GM23338 (cell line): Measurements from ENCODE around the gene DNAL1. TPM values are rescaled to one million over a fixed set of nuclear protein-coding genes. Genes with fewer than 3 reads are reported as not detected.

Source experiments
- ATAC-seq: fragments of 200-7000 bp; cut with Tn5 transposase; 3 replicates; pipeline ENCODE4 v1.9.1; 2020
- DNase-seq: peaks from one replicate; pipeline ENCODE4 v3.0.0-alpha.2; 2015; ENCODE audit warnings: low spot score
- H2AFZ ChIP-seq: fragments of 200-600 bp; sonication (generic); 2 replicates; pipeline ENCODE4 v1.8.0; 2016; ENCODE audit warnings: antibody characterized with exemption, mild to moderate bottlenecking, moderate library complexity
- H3F3A ChIP-seq: fragments of 200-600 bp; sonication (generic); replicated peaks from 2 replicates; pipeline ENCODE4 v1.8.0; 2017; ENCODE audit warnings: antibody characterized with exemption, mixed run types, low read depth
- H3K27ac ChIP-seq: fragments of 200-600 bp; sonication (generic); 2 replicates; pipeline ENCODE4 v1.6.1; 2016; ENCODE audit warnings: low read depth
- H3K27me3 ChIP-seq: fragments of 200-600 bp; sonication (generic); 2 replicates; pipeline ENCODE4 v1.8.0; 2016; ENCODE audit warnings: mild to moderate bottlenecking, mixed run types, moderate library complexity; ENCODE audit not compliant: insufficient read depth
- H3K36me3 ChIP-seq: fragments of 200-600 bp; sonication (generic); 2 replicates; pipeline ENCODE4 v1.8.0; 2016; ENCODE audit warnings: mild to moderate bottlenecking; ENCODE audit not compliant: insufficient read depth
- H3K4me1 ChIP-seq: fragments of 200-600 bp; sonication (generic); 2 replicates; pipeline ENCODE4 v1.8.0; 2016; ENCODE audit warnings: mild to moderate bottlenecking, moderate library complexity; ENCODE audit not compliant: insufficient read depth
- H3K4me2 ChIP-seq: fragments of 200-600 bp; sonication (generic); 2 replicates; pipeline ENCODE4 v1.7.1; 2017; ENCODE audit warnings: mixed run types
- H3K4me3 ChIP-seq: fragments of 200-600 bp; sonication (generic); 2 replicates; pipeline ENCODE4 v1.6.1; 2016; ENCODE audit warnings: mixed run types
- H3K79me2 ChIP-seq: fragments of 200-600 bp; sonication (generic); replicated peaks from 2 replicates; pipeline ENCODE4 v1.8.0; 2017; ENCODE audit warnings: mild to moderate bottlenecking; ENCODE audit not compliant: insufficient read depth
- H3K9me2 ChIP-seq: fragments of 200-600 bp; sonication (generic); 2 replicates; pipeline ENCODE4 v1.8.0; 2017; ENCODE audit not compliant: insufficient read depth
- H4K20me1 ChIP-seq: fragments of 200-600 bp; sonication (generic); replicated peaks from 2 replicates; pipeline ENCODE4 v1.8.0; 2017; ENCODE audit warnings: mild to moderate bottlenecking; ENCODE audit not compliant: insufficient read depth
- H3K27ac Mint-ChIP-seq: 2 replicates; pipeline ENCODE4 v1.8.0; 2020; ENCODE audit warnings: inconsistent platforms, mild to moderate bottlenecking, moderate library complexity, mixed read lengths
- H3K27me3 Mint-ChIP-seq: 3 replicates; pipeline ENCODE4 v1.8.0; 2022; ENCODE audit warnings: low read depth, mild to moderate bottlenecking, moderate library complexity, mixed read lengths, inconsistent platforms; ENCODE audit not compliant: insufficient read depth, poor library complexity
- H3K36me3 Mint-ChIP-seq: 3 replicates; pipeline ENCODE4 v1.8.0; 2021; ENCODE audit warnings: low read depth, mild to moderate bottlenecking, inconsistent platforms, moderate library complexity, mixed read lengths
- H3K4me1 Mint-ChIP-seq: 3 replicates; pipeline ENCODE4 v1.8.0; 2020; ENCODE audit warnings: mild to moderate bottlenecking, inconsistent platforms, mixed read lengths
- H3K4me3 Mint-ChIP-seq: 3 replicates; pipeline ENCODE4 v1.8.0; 2021; ENCODE audit warnings: moderate library complexity, mild to moderate bottlenecking, inconsistent platforms, mixed read lengths
- H3K9me3 Mint-ChIP-seq: 3 replicates; pipeline ENCODE4 v1.8.0; 2020; ENCODE audit warnings: moderate library complexity, mild to moderate bottlenecking, inconsistent platforms, mixed read lengths
- CREB1 ChIP-seq: fragments of 250-450 bp; sonication (Bioruptor Pico); IDR thresholded peaks from 2 replicates; pipeline ENCODE4 v1.5.0; 2020; ENCODE audit warnings: low read depth, mild to moderate bottlenecking, moderate library complexity
- CTCF ChIP-seq, 2 experiments: fragments of 200-600 bp in 1 of 2; sonication (generic) in 1 of 2; conservative IDR thresholded peaks; 2 replicates each; pipeline versions ENCODE4 v1.5.1 to v1.6.1; 2016 to 2017; ENCODE audit warnings: antibody characterized with exemption in 2 of 2, low read depth in 2 of 2, mild to moderate bottlenecking in 2 of 2, moderate library complexity in 1 of 2
- ETS1 ChIP-seq: IDR thresholded peaks from 2 replicates; pipeline ENCODE4 v1.6.1; 2016; ENCODE audit warnings: antibody characterized with exemption
- JUNB ChIP-seq: IDR thresholded peaks from one replicate; pipeline ENCODE4 v1.6.1; 2016; ENCODE audit warnings: antibody characterized with exemption; ENCODE audit not compliant: unreplicated experiment
- STAT1 ChIP-seq: IDR thresholded peaks from one replicate; pipeline ENCODE4 v1.6.1; 2016; ENCODE audit warnings: antibody characterized with exemption; ENCODE audit not compliant: unreplicated experiment
- ZNF462 ChIP-seq: fragments of 250-450 bp; sonication (Bioruptor Pico); IDR thresholded peaks from 2 replicates; pipeline ENCODE4 v1.5.0; 2020; ENCODE audit warnings: mild to moderate bottlenecking, moderate library complexity
- polyA plus RNA-seq: library from polyadenylated mRNA; unstranded; fragments of >200 nt; fragmentation: Nextera tagmentation; extraction: Ambion mirVana; gene quantifications from 2 replicates; pipeline ENCODE4 v1.2.1, GENCODE V29; 2016
- total RNA-seq: library from RNA; depleted of rRNA; stranded (reverse); fragments of >200 nt; shearing (Covaris generic); gene quantifications from 2 replicates; pipeline ENCODE4 v1.2.3, GENCODE V29; 2014

The DNAL1 gene
- total and polyA plus RNA-seq, 2 experiments from 2014 or later = 7.6 to 29.3 TPM

- no peak for TF ChIP-seq ETS1
- TF ChIP-seq CREB1 (CRISPR knock-in tag) = no peak
- no peak for TF ChIP-seq JUNB
- TF ChIP-seq CTCF (conservative IDR thresholded peaks at IDR 0.05; ENCODE audit: low read depth in 2 of 2) = no peak
- no peak for TF ChIP-seq ZNF462 (CRISPR knock-in tag)
- no peak for TF ChIP-seq STAT1
- H3K27ac ChIP-seq = no peak overlapping the region
Observed at GRCh38 chr14:73712071-73712506, 67.3 kb downstream of the DNAL1 start.

More at GRCh38 chr14:73712071-73712506, 67.3 kb downstream of the DNAL1 start:
- Histone ChIP-seq H3K36me3 (no peaks in the 10 kb centered on the region), H4K20me1 (peaks cover 16% of the 10 kb centered on the region), H3K4me3 (peak overlapping the region; percentile 97), H3K79me2 (peaks cover 34% of the 10 kb centered on the region), H3K27me3 (peaks cover 15% of the 10 kb centered on the region; the same call in 1 of the 2 replicates), H3K4me1 (peaks cover 22% of the 10 kb centered on the region), H2AFZ (no peak overlapping the region), H3F3A (peaks cover 17% of the 10 kb centered on the region; the same call in 1 of the 2 replicates), H3K9me2 (no peaks in the 10 kb centered on the region), H3K4me2 (peak overlapping the region; percentile 100)
- DNase-seq (no peak), ATAC-seq (no peak)
- no peak overlapping the region for H3K27ac Mint-ChIP-seq
- H3K4me3 Mint-ChIP-seq = peak overlapping the region; percentile 93
- H3K4me1 Mint-ChIP-seq = peaks cover 20% of the 10 kb centered on the region; the same call in 2 of the 3 replicates
- H3K27me3 Mint-ChIP-seq = peaks cover 14% of the 10 kb centered on the region
- peaks cover 11% of the 10 kb centered on the region for H3K36me3 Mint-ChIP-seq
- H3K9me3 Mint-ChIP-seq = no peaks in the 10 kb centered on the region; the same call in 2 of the 3 replicates
